ENCODE measurements around the gene PRKCA.

The PRKCA gene

GRCh38 chr17:66776999-66777688, 474.7 kb downstream of the PRKCA start:
- no peak for DNase-seq
- peaks cover 12% of the 10 kb centered on the region; the same call in 1 of the 2 replicates for H3K4me1 ChIP-seq
- no peak for TF ChIP-seq CTCF (IDR thresholded peaks at IDR 0.05; ENCODE audit: low read depth, low read length)
- H3K9me3 ChIP-seq, result no peaks in the 10 kb centered on the region
- H3K27me3 ChIP-seq, result no peaks in the 10 kb centered on the region
- H3K36me3 ChIP-seq, result no peaks in the 10 kb centered on the region
- H3K4me3 ChIP-seq (ENCODE audit: low read depth, low read length), result no peak overlapping the region

- Histone ChIP-seq H3K4me3 (ENCODE audit: low read depth, low read length) (no peak overlapping the region), H3K27me3 (no peaks in the 10 kb centered on the region), H3K4me1 (peaks cover 12% of the 10 kb centered on the region; the same call in 1 of the 2 replicates), H3K36me3 (no peaks in the 10 kb centered on the region), H3K9me3 (no peaks in the 10 kb centered on the region)
- DNase-seq, result no peak
- no peak for TF ChIP-seq CTCF (IDR thresholded peaks at IDR 0.05; ENCODE audit: low read depth, low read length)
Measured at GRCh38 chr17:66777689-66778225, 475.3 kb downstream of the PRKCA start.

- no peak for DNase-seq
Measured at GRCh38 chr17:66778531-66779236, 476.3 kb downstream of the PRKCA start.

GRCh38 chr17:66779237-66779606, 476.8 kb downstream of the PRKCA start:
- Histone ChIP-seq H3K4me1 (peaks cover 12% of the 10 kb centered on the region; the same call in 1 of the 2 replicates), H3K9me3 (no peaks in the 10 kb centered on the region), H3K27me3 (no peaks in the 10 kb centered on the region), H3K36me3 (no peaks in the 10 kb centered on the region), H3K4me3 (ENCODE audit: low read depth, low read length) (no peak overlapping the region)
- TF ChIP-seq CTCF (IDR thresholded peaks at IDR 0.05; ENCODE audit: low read depth, low read length), result no peak
- no peak for DNase-seq

More at GRCh38 chr17:66778531-66779236, 476.3 kb downstream of the PRKCA start:
- H3K4me3 ChIP-seq (ENCODE audit: low read depth, low read length), result no peak overlapping the region
- H3K27me3 ChIP-seq, result no peaks in the 10 kb centered on the region
- H3K9me3 ChIP-seq, result no peaks in the 10 kb centered on the region
- H3K36me3 ChIP-seq, result no peaks in the 10 kb centered on the region
- H3K4me1 ChIP-seq, result peaks cover 12% of the 10 kb centered on the region; the same call in 1 of the 2 replicates
- no peak for TF ChIP-seq CTCF (IDR thresholded peaks at IDR 0.05; ENCODE audit: low read depth, low read length)

GRCh38 chr17:66781135-66781534, 478.7 kb downstream of the PRKCA start:
- no peaks in the 10 kb centered on the region for H3K9me3 ChIP-seq
- H3K4me1 ChIP-seq, result no peaks in the 10 kb centered on the region
- no peak for TF ChIP-seq CTCF (IDR thresholded peaks at IDR 0.05; ENCODE audit: low read depth, low read length)
- H3K4me3 ChIP-seq (ENCODE audit: low read depth, low read length), result no peak overlapping the region
- H3K27me3 ChIP-seq, result no peaks in the 10 kb centered on the region
- DNase-seq, result no peak
- H3K36me3 ChIP-seq, result no peaks in the 10 kb centered on the region

- Histone ChIP-seq H3K4me3 (ENCODE audit: low read depth, low read length) (no peak overlapping the region), H3K36me3 (no peaks in the 10 kb centered on the region), H3K27me3 (no peaks in the 10 kb centered on the region), H3K9me3 (no peaks in the 10 kb centered on the region), H3K4me1 (no peaks in the 10 kb centered on the region)
- TF ChIP-seq CTCF (IDR thresholded peaks at IDR 0.05; ENCODE audit: low read depth, low read length), result no peak
- no peak for DNase-seq
Measured at GRCh38 chr17:66782851-66783250, 480.4 kb downstream of the PRKCA start.
